ENCODE results near the gene FOXB2.

FOXB2 gene

DNA sequence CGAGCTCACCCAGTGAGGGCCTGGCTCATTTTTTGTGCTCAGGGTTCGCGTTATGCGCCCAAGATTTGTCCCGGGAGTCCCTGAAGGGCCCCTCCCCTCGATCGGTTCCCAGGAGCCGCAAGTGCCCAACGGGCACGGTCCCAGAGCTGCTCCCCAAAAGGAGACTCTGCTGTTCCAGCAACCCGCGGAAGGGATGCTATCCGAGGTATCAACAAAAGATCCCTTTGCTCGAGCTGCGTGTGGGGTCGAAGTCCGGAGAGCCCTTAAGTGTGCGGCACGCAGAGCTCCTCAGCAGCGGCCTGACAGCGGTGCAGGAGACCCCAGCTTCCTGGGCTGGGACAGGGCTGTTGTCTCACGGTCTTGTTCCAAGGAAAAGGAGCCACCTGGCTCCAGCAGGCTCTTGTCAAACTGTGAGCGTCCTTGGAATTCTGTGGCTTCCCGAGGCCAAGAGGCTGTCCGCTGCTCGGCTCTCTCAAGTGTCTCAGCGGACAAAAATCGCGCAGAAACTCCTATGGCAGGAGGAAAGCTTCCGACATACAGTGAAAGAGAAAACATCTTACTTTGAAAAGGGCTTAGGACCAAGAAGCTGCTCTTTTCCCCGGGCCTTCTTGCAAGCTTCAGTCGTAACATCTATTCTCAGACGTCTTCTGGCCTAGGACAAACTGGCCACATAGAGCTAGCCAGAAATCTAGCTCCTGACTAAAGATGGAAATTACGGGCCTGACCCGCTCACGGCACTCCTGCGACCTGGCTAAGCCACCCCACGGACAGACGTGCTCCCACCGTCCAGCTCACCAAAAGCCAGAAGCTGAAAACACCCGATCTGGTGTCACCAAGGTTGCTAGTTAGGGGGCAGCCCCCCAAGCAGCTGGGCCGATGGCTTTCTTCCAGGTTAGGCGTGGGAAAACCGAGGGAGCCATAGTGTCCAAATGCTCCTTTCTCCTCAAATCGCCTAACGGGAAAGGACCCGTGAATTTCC lies 2.6 kb upstream of the FOXB2 start:
- H3K36me3 ChIP-seq (ENCODE audit: insufficient read depth, insufficient read length, low read length), result no peaks in the 10 kb centered on the region
- peak overlapping the region; percentile 34 for H3K4me3 ChIP-seq (ENCODE audit: insufficient read length, low read depth)
- H3K27me3 ChIP-seq (ENCODE audit: insufficient read depth, insufficient read length), result peaks cover 98% of the 10 kb centered on the region
- DNase-seq (ENCODE audit: low read depth, low spot score), result no peak
- H3K9me3 ChIP-seq (ENCODE audit: insufficient read depth, low read length), result no peaks in the 10 kb centered on the region
- H3K4me1 ChIP-seq (ENCODE audit: insufficient read depth, insufficient read length), result peaks cover 22% of the 10 kb centered on the region
- TF ChIP-seq SUZ12 (IDR thresholded peaks at IDR 0.05; ENCODE audit: extremely low read depth, insufficient read depth, insufficient read length) (peak; percentile 64), ZNF274 (IDR thresholded peaks at IDR 0.05; ENCODE audit: low read depth, low read length) (no peak), YY1 (IDR thresholded peaks at IDR 0.05; ENCODE audit: insufficient read depth, insufficient read length) (no peak)
- peak overlapping the region; percentile 72 for H3K9ac ChIP-seq (ENCODE audit: insufficient read length, low read depth)

DNA sequence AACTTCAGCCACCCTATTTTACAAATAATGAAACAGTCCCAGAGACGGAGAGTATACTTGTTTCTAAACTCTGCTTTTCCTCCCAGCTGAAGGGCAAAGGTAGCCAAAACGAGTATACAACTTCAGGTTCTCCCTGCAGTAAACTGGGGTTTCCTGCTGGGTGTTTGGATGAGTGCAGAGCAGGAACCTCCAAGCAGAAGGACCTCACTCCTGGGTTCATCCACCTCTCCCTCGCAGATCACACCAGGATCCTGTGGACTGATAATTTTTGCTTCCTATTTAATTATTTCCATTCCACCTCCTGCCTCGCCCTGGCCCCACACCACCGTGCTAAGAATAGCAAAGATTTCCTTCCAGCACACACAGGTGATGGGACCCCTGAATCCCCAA lies 2.0 kb upstream of the FOXB2 start:
- Histone ChIP-seq H3K36me3 (ENCODE audit: insufficient read depth, insufficient read length, low read length) (no peaks in the 10 kb centered on the region), H3K9ac (ENCODE audit: insufficient read length, low read depth) (no peak overlapping the region), H3K4me1 (ENCODE audit: insufficient read depth, insufficient read length) (peaks cover 26% of the 10 kb centered on the region), H3K4me3 (ENCODE audit: insufficient read length, low read depth) (no peak overlapping the region), H3K27me3 (ENCODE audit: insufficient read depth, insufficient read length) (peaks cover 99% of the 10 kb centered on the region), H3K9me3 (ENCODE audit: insufficient read depth, low read length) (no peaks in the 10 kb centered on the region)
- no peak for DNase-seq (ENCODE audit: low read depth, low spot score)
- TF ChIP-seq YY1 (IDR thresholded peaks at IDR 0.05; ENCODE audit: insufficient read depth, insufficient read length) (no peak), ZNF274 (IDR thresholded peaks at IDR 0.05; ENCODE audit: low read depth, low read length) (no peak), SUZ12 (IDR thresholded peaks at IDR 0.05; ENCODE audit: extremely low read depth, insufficient read depth, insufficient read length) (no peak)

DNA sequence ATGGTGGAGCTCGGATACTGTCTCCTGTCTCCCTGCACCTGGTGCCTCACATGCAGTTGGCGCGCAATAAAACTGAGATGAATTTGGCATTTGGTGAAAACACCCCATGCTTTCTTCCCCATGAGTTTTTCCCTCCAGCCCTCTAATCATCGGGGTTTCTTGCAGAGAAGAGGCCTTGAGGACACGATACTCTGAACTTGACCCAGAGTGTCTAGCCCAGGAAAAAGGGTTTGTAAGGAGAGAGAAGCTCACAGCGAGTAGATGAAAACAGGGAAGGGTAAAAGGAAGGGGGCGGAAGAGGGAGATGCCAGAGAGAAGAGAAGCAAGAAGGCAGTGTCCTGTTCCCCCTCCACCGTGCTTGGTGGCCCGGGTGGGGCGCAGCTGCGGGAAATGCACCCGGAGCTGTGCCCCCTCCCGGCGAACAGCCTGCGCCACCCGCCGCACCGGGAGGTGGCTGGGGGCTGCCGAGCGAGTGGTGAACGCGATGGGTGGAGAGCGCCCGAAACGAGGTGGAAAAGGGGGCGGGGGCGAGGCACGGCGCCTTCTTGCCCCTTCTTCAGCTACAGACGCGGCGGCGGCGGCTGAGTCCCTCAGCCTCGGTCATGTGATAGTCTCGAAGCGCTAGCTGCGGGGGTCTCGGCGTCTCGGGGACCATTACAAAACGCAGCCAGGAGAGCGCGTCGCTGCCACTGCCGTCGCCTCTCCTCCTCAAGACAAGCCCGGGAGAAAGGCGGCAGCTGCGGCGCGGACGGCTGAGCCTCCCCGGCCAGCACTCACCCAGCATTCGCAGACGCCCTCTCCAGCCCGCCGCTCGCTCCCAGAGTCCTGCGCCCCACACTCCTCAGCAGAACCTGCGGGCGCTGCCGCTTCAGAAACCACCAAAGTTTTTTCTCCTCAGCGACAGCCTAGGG lies 1.1 kb upstream of the FOXB2 start:
- DNase-seq (ENCODE audit: low read depth, low spot score), result no peak
- Histone ChIP-seq H3K9ac (ENCODE audit: insufficient read length, low read depth) (peak overlapping the region; percentile 72), H3K36me3 (ENCODE audit: insufficient read depth, insufficient read length, low read length) (no peaks in the 10 kb centered on the region), H3K4me1 (ENCODE audit: insufficient read depth, insufficient read length) (peaks cover 30% of the 10 kb centered on the region), H3K27me3 (ENCODE audit: insufficient read depth, insufficient read length) (peaks cover 99% of the 10 kb centered on the region), H3K4me3 (ENCODE audit: insufficient read length, low read depth) (peak overlapping the region; percentile 41), H3K9me3 (ENCODE audit: insufficient read depth, low read length) (no peaks in the 10 kb centered on the region)
- no peak for TF ChIP-seq ZNF274 (IDR thresholded peaks at IDR 0.05; ENCODE audit: low read depth, low read length)
- no peak for TF ChIP-seq YY1 (IDR thresholded peaks at IDR 0.05; ENCODE audit: insufficient read depth, insufficient read length)
- TF ChIP-seq SUZ12 (IDR thresholded peaks at IDR 0.05; ENCODE audit: extremely low read depth, insufficient read depth, insufficient read length), result no peak

DNA sequence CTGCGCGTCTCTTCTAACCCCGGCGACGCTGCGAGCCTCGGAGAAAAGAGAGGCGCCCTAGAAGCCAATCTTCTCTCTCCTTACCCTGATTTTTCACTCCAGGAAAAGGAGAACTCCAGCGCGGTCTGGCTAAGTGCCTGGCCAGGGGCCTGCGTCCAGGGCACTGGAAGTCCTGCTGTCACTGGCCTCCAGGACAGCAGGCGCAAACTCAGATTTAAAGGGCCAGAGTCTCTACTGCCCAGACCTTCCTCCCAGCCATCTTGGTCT lies 553 bp upstream of the FOXB2 start:
- Histone ChIP-seq H3K4me1 (ENCODE audit: insufficient read depth, insufficient read length) (peaks cover 30% of the 10 kb centered on the region), H3K4me3 (ENCODE audit: insufficient read length, low read depth) (peak overlapping the region; percentile 41), H3K27me3 (ENCODE audit: insufficient read depth, insufficient read length) (peaks cover 99% of the 10 kb centered on the region), H3K9ac (ENCODE audit: insufficient read length, low read depth) (peak overlapping the region; percentile 72), H3K36me3 (ENCODE audit: insufficient read depth, insufficient read length, low read length) (no peaks in the 10 kb centered on the region), H3K9me3 (ENCODE audit: insufficient read depth, low read length) (no peaks in the 10 kb centered on the region)
- TF ChIP-seq YY1 (IDR thresholded peaks at IDR 0.05; ENCODE audit: insufficient read depth, insufficient read length), result no peak
- no peak for DNase-seq (ENCODE audit: low read depth, low spot score)

DNA sequence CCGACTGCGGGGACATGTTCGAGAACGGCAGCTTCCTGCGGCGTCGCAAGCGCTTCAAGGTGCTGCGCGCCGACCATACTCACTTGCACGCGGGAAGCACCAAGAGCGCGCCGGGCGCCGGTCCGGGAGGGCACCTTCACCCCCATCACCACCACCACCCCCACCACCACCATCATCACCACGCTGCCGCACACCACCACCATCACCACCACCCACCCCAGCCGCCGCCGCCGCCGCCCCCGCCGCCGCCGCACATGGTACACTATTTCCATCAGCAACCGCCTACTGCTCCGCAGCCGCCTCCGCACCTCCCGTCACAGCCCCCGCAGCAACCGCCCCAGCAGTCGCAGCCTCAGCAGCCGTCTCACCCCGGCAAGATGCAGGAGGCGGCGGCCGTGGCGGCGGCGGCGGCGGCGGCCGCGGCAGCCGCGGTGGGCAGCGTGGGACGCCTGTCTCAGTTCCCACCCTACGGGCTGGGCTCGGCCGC lies 514 bp downstream of the FOXB2 start:
- H3K27me3 ChIP-seq (ENCODE audit: insufficient read depth, insufficient read length), result peaks cover 98% of the 10 kb centered on the region

DNA sequence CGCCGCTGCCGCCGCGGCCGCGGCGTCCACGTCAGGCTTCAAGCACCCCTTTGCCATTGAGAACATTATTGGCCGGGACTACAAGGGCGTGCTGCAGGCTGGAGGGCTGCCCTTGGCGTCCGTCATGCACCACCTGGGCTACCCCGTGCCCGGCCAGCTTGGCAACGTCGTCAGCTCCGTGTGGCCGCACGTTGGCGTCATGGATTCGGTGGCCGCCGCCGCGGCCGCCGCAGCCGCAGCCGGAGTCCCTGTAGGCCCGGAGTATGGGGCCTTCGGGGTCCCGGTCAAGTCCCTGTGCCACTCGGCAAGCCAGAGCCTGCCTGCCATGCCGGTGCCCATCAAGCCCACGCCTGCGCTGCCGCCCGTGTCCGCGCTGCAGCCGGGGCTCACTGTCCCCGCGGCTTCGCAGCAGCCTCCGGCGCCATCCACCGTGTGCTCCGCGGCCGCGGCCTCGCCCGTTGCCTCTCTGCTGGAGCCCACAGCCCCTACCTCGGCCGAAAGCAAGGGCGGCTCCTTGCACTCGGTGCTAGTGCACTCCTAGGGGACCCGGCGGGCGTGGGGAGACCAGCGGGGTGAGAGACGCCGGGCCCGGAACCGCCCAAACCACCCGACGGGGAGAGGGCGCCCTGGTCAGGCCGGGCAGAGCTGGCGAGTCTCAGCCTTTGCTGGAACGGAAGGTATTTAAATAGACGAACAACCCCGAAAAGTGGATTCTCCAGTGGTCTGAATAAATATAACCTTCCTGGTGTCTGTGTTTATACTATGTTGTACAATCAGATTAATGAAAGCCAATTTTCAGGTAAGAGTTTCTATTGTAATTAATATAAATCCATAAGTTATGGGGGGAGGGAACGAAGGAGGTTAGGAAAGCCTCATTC lies 1.2 kb downstream of the FOXB2 start:
- no peak for DNase-seq (ENCODE audit: low read depth, low spot score)
- H3K27me3 ChIP-seq (ENCODE audit: insufficient read depth, insufficient read length), result peaks cover 96% of the 10 kb centered on the region
- H3K4me1 ChIP-seq (ENCODE audit: insufficient read depth, insufficient read length), result peaks cover 25% of the 10 kb centered on the region
- TF ChIP-seq YY1 (IDR thresholded peaks at IDR 0.05; ENCODE audit: insufficient read depth, insufficient read length) (no peak), SUZ12 (IDR thresholded peaks at IDR 0.05; ENCODE audit: extremely low read depth, insufficient read depth, insufficient read length) (peak; percentile 83)
- H3K4me3 ChIP-seq (ENCODE audit: insufficient read length, low read depth), result peak overlapping the region; percentile 36
- no peaks in the 10 kb centered on the region for H3K36me3 ChIP-seq (ENCODE audit: insufficient read depth, insufficient read length, low read length)
- H3K9ac ChIP-seq (ENCODE audit: insufficient read length, low read depth), result peak overlapping the region; percentile 68
- no peaks in the 10 kb centered on the region for H3K9me3 ChIP-seq (ENCODE audit: insufficient read depth, low read length)

More for the DNA sequence above, 514 bp downstream of the FOXB2 start:
- peak overlapping the region; percentile 41 for H3K4me3 ChIP-seq (ENCODE audit: insufficient read length, low read depth)
- peaks cover 30% of the 10 kb centered on the region for H3K4me1 ChIP-seq (ENCODE audit: insufficient read depth, insufficient read length)
- H3K9ac ChIP-seq (ENCODE audit: insufficient read length, low read depth), result peak overlapping the region; percentile 72
- no peaks in the 10 kb centered on the region for H3K9me3 ChIP-seq (ENCODE audit: insufficient read depth, low read length)
- no peak for TF ChIP-seq YY1 (IDR thresholded peaks at IDR 0.05; ENCODE audit: insufficient read depth, insufficient read length)
- no peak for TF ChIP-seq ZNF274 (IDR thresholded peaks at IDR 0.05; ENCODE audit: low read depth, low read length)
- TF ChIP-seq SUZ12 (IDR thresholded peaks at IDR 0.05; ENCODE audit: extremely low read depth, insufficient read depth, insufficient read length), result no peak
- H3K36me3 ChIP-seq (ENCODE audit: insufficient read depth, insufficient read length, low read length), result no peaks in the 10 kb centered on the region
- no peak for DNase-seq (ENCODE audit: low read depth, low spot score)
